Measurements from ENCODE around the gene LEKR1.

GRCh38 chr3:156918746-156919145, 92.6 kb downstream of the LEKR1 start:
- TF ChIP-seq POLR2A (IDR thresholded peaks at IDR 0.05; ENCODE audit: low read length): no peak
- TF ChIP-seq GATA1 (IDR thresholded peaks at IDR 0.05; ENCODE audit: low read depth, low read length): no peak

Measured in erythroblast (primary cell).